Measurements from ENCODE around the gene ISY1. TPM values are rescaled to one million over a fixed set of nuclear protein-coding genes. Genes with fewer than 3 reads are reported as not detected.
"Not testable (repeated sequence)": the region's sequence is repeated elsewhere in the genome, so short reads cannot be mapped to it uniquely, and the experiment has no call there.

Gene ISY1
- total RNA-seq, 1 donor from 2014 or later = 29.9 TPM

DNA sequence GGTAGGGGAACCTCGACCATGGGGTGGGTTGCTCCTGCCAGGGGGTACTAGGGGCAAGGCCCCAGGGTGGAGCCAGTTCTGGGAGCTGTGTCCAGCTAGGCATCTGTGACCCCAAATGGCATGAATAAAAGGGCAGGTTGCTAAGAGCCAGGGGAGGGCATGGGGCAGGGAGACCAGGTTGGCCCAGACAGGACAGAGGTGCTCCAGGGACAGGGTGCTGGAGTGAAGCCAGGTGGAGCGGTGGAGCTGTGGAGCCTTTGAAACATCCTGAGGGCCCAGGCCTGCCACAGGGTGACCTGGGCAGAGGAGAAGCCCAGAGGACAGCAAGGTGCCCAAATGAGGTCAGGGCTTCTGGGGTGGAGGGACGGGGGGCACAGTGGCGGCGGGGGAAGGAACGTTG is 72.6 kb downstream of the ISY1 start:
- DNase-seq (ENCODE audit: low read depth) = not testable (repeated sequence)

DNA sequence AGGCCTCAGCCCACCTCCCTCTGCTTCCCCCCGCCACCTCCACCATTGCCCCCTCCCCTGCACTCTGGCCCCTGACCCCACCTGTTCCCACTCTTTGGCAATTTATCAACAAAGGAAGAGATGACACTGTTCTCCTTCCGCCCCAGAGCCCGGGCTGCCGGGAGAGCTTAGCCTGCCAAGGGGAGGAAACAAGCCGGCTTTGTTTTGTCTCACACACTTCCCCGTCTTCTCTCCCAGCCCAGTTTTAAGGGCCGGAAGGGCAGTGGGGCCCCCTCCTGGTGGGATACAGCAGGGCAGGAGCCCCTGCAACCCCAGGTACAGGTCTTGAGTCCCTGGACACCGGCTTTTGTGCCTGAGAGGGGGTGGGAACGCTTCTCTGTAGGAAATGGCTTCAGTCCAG is 73.0 kb downstream of the ISY1 start:
- not testable (repeated sequence) for DNase-seq (ENCODE audit: low read depth)

- no peak for DNase-seq (ENCODE audit: low read depth)
These were observed 73.6 kb downstream of the ISY1 start for GRCh38 chr3:129087138-129087702.

DNA sequence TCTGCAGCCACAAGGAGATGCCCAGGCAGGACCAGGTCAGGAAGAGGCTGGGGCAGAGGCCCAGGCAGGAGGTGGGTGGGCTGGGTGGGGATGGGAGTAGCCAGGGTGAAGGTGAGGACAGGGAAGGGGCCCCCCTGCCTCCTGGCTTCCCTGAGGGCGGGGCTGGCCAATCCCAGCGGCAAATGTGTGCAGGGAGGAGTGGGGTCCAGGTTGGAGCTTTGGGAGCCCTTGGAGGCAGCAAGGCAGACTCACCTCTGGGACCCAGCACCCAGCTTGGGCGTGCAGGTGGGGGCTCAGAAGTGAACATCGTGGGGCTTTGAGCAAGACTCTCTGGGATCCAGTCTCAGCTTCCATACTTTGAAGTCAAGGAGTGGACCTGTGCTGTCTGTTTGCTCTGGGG is 75.0 kb downstream of the ISY1 start:
- DNase-seq (ENCODE audit: low read depth) = no peak

GRCh38 chr3:129085165-129085715 is 75.6 kb downstream of the ISY1 start:
- DNase-seq (ENCODE audit: low read depth) = no peak

DNA sequence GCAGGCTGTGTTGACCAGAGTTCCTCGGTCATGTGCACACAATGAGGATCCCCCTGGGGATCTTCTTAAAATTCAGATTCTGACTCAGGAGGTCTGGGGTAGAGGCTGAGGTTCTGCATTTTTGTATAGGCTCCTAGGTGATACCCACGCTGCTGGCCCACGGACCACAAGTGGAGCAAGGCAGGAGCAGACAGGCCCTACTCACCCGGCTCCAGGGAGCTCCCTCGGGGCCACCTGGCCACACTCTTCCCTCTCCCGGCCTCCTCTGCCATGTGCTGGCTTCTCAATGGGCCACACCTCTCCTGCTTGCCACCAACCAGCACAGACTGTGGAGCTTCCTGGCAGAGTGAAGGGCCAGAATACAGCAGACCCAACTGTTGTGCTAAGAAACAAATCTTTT is 76.4 kb downstream of the ISY1 start:
- DNase-seq (ENCODE audit: low read depth) = no peak

- DNase-seq (ENCODE audit: low read depth) = no peak
These were observed 78.8 kb downstream of the ISY1 start for GRCh38 chr3:129082026-129082425.

DNA sequence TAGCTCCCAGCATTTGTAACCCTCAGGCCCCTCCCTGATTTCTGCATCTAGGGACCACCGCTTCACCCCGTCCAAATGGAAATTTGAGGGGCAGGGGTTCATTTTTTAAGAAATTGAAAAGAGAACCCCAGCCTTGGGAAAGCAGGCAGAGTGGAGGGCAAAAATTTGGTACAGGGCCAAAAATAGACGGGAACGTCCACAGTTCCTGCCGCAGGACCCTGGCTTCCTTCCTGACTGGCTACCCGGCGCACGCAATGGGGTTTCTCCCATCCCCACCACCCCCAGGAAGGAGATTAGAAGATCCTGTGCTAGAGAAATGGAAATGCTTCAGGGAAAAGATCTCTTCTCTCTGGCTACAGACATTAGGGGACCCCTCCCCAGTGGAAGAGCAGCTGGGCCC is 79.4 kb downstream of the ISY1 start:
- no peak for DNase-seq (ENCODE audit: low read depth)

DNA sequence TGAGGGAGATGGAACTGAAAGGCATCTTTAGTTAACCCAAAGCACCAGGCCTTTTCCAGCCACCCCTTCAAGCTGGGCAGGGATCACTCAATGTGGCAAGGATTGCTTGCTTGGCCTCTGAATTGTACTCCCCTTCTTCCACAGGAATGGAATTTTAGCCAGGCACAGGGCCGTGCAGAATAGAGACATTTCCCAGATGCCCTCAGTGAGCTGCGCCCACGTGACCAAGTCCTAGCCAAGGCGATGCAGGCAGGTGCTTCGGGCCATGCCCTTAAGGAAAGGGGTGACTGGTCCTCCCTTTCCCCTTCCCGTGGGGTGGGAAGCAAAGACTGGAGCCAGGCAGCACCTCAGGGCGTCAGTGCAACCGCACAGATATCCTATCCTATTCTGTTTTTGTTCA is 82.4 kb downstream of the ISY1 start:
- DNase-seq (ENCODE audit: low read depth) = no peak

Other genes with a start within 250 kb of the ISY1 start
- gene CFAP92, start 167.0 kb downstream of the ISY1 start, total RNA-seq = 0.05 and 0.08 TPM in 2 replicates
- 1.6 and 4.6 TPM in 2 replicates for gene EFCC1, start 159.8 kb downstream of the ISY1 start, total RNA-seq
- not detected in 2 replicates for gene GP9, start 100.3 kb downstream of the ISY1 start, total RNA-seq
- 8.4 and 8.7 TPM in 2 replicates for gene RAB43, start 39.3 kb downstream of the ISY1 start, total RNA-seq
- 398 and 566 TPM in 2 replicates for gene CNBP, start 22.8 kb upstream of the ISY1 start, total RNA-seq
- gene COPG1, start 88.5 kb upstream of the ISY1 start, total RNA-seq = 161 and 231 TPM in 2 replicates
- 10.6 and 16.1 TPM in 2 replicates for gene HMCES, start 117.8 kb upstream of the ISY1 start, total RNA-seq

Measured in myocyte (in vitro differentiated cells).